ENCODE measurements around the gene DDX18. TPM values are rescaled to one million over a fixed set of nuclear protein-coding genes. Genes with fewer than 3 reads are reported as not detected.

Gene DDX18
- total and polyA plus RNA-seq, 2 donors (not counting 1 experiment from before 2014, with no cell fraction given) = 20.3 to 98.0 TPM

- H3K79me2 ChIP-seq (ENCODE audit: control insufficient read depth, insufficient read depth, low read length) = no peaks in the 10 kb centered on the region
- ChIA-PET POLR2A (no interaction called here), CTCF (no interaction called here)
- 69% methylated on average over 34 of the region's 41 CpGs for WGBS (ENCODE audit: insufficient coverage)
- peaks cover 33% of the 10 kb centered on the region for H3K27me3 Mint-ChIP-seq
- H3K9me3 Mint-ChIP-seq (ENCODE audit: insufficient read depth) = peaks cover 1% of the 10 kb centered on the region
- intact Hi-C loops (cut with micrococcal nuclease) = no loop called here
- H3K27me3 ChIP-seq (replicated peaks in 1 of 4; ENCODE audit: control extremely low read depth in 1 of 4, control insufficient read depth in 3 of 4, insufficient read depth in 4 of 4, low read length in 3 of 4) = peaks cover 0 to 8% (median 0%) of the 10 kb centered on the region in 4 experiments
- no peak overlapping the region for H3K27ac ChIP-seq (ENCODE audit: low read length in 2 of 2)
- H4K20me1 ChIP-seq (ENCODE audit: control insufficient read depth, insufficient read depth, low read length, poor library complexity, severe bottlenecking) = no peaks in the 10 kb centered on the region
- H3K4me1 Mint-ChIP-seq = no peaks in the 10 kb centered on the region
- H2AFZ ChIP-seq (ENCODE audit: insufficient read depth, low read depth, low read length, poor library complexity, severe bottlenecking) = no peak overlapping the region
- no peaks in the 10 kb centered on the region for H3K4me1 ChIP-seq (ENCODE audit: control insufficient read depth in 2 of 2, insufficient read depth in 2 of 2, low read length in 2 of 2)
- no peak for DNase-seq
- no peak overlapping the region for H3K4me3 Mint-ChIP-seq
- no peak overlapping the region for H3K4me3 ChIP-seq (ENCODE audit: control extremely low read depth in 1 of 5, extremely low read depth in 1 of 5, insufficient read depth in 1 of 5, low read depth in 2 of 5, low read length in 4 of 5)
- H3K4me2 ChIP-seq (replicated peaks; ENCODE audit: low read depth, low read length, poor library complexity, severe bottlenecking) = no peak overlapping the region
- peaks cover 0 to 19% (median 0%) of the 10 kb centered on the region in 3 donors for H3K9me3 ChIP-seq (ENCODE audit: control extremely low read depth in 1 of 3, control insufficient read depth in 2 of 3, insufficient read depth in 1 of 3, low read length in 2 of 3)
- H3K9ac ChIP-seq (ENCODE audit: low read length) = no peak overlapping the region
- ATAC-seq (ENCODE audit: low read depth) = no peak
- no peak for TF ChIP-seq EZH2 (IDR thresholded peaks at IDR 0.05; ENCODE audit: borderline replicate concordance, insufficient read depth, low read depth, low read length, poor library complexity, severe bottlenecking)
- no peak for TF ChIP-seq CTCF (IDR thresholded peaks at IDR 0.05)
- no peaks in the 10 kb centered on the region for H3K36me3 ChIP-seq (replicated peaks in 1 of 2; ENCODE audit: control extremely low read depth in 1 of 2, control insufficient read depth in 1 of 2, extremely low read depth in 1 of 2, insufficient read depth in 2 of 2, low read length in 1 of 2)
- H3K27ac Mint-ChIP-seq = no peak overlapping the region
Measured at GRCh38 chr2:117858892-117859531, 44.5 kb downstream of the DDX18 start.

- H3K4me1 ChIP-seq (ENCODE audit: control insufficient read depth in 2 of 2, insufficient read depth in 2 of 2, low read length in 2 of 2) = no peaks in the 10 kb centered on the region
- H3K27me3 ChIP-seq (replicated peaks in 1 of 4; ENCODE audit: control extremely low read depth in 1 of 4, control insufficient read depth in 3 of 4, insufficient read depth in 4 of 4, low read length in 3 of 4) = peaks cover 0 to 7% (median 0%) of the 10 kb centered on the region in 4 experiments
- H3K27ac Mint-ChIP-seq = no peak overlapping the region
- intact Hi-C loops (cut with micrococcal nuclease) = no loop called here
- no peak overlapping the region for H3K9ac ChIP-seq (ENCODE audit: low read length)
- H3K79me2 ChIP-seq (ENCODE audit: control insufficient read depth, insufficient read depth, low read length) = no peaks in the 10 kb centered on the region
- no peak overlapping the region for H3K4me3 ChIP-seq (ENCODE audit: control extremely low read depth in 1 of 5, extremely low read depth in 1 of 5, insufficient read depth in 1 of 5, low read depth in 2 of 5, low read length in 4 of 5)
- H3K9me3 Mint-ChIP-seq (ENCODE audit: insufficient read depth) = peaks cover 1% of the 10 kb centered on the region
- TF ChIP-seq CTCF (IDR thresholded peaks at IDR 0.05) = no peak
- ChIA-PET CTCF (no interaction called here), POLR2A (no interaction called here)
- no peak for DNase-seq
- peaks cover 28% of the 10 kb centered on the region for H3K27me3 Mint-ChIP-seq
- no peak overlapping the region for H3K4me3 Mint-ChIP-seq
- no peak overlapping the region for H3K27ac ChIP-seq (ENCODE audit: low read length in 2 of 2)
- peaks cover 0 to 19% (median 0%) of the 10 kb centered on the region in 3 donors for H3K9me3 ChIP-seq (ENCODE audit: control extremely low read depth in 1 of 3, control insufficient read depth in 2 of 3, insufficient read depth in 1 of 3, low read length in 2 of 3)
- no peaks in the 10 kb centered on the region for H3K4me1 Mint-ChIP-seq
- 75% methylated on average over 44 of the region's 44 CpGs for WGBS (ENCODE audit: insufficient coverage)
- H4K20me1 ChIP-seq (ENCODE audit: control insufficient read depth, insufficient read depth, low read length, poor library complexity, severe bottlenecking) = no peaks in the 10 kb centered on the region
- ATAC-seq (ENCODE audit: low read depth) = no peak
- H3K36me3 ChIP-seq (replicated peaks in 1 of 2; ENCODE audit: control extremely low read depth in 1 of 2, control insufficient read depth in 1 of 2, extremely low read depth in 1 of 2, insufficient read depth in 2 of 2, low read length in 1 of 2) = no peaks in the 10 kb centered on the region
- no peak overlapping the region for H3K4me2 ChIP-seq (replicated peaks; ENCODE audit: low read depth, low read length, poor library complexity, severe bottlenecking)
- H2AFZ ChIP-seq (ENCODE audit: insufficient read depth, low read depth, low read length, poor library complexity, severe bottlenecking) = no peak overlapping the region
Measured at GRCh38 chr2:117859532-117859911, 45.0 kb downstream of the DDX18 start.

Measured in B cell (primary cell).